PC-3 (cell line): ENCODE data around the gene SPATA33. TPM values are rescaled to one million over a fixed set of nuclear protein-coding genes. Genes with fewer than 3 reads are reported as not detected.
"Not testable (repeated sequence)": the region's sequence is repeated elsewhere in the genome, so short reads cannot be mapped to it uniquely, and the experiment has no call there.

ENCODE experiments used
- ATAC-seq: fragments of 200-7000 bp; cut with Tn5 transposase; 2 replicates; pipeline ENCODE4 v1.9.1; 2020; ENCODE audit warnings: mild to moderate bottlenecking, moderate library complexity
- BruUV-seq: library from RNA; stranded (reverse); fragments of 400-500 nt; replicated peaks from 2 replicates; lab custom pipeline; 2021; lab: Mats Ljungman, UMichigan
- CTCF ChIA-PET: fragments of 300-600 bp; sonication (Branson Sonifier 250); formaldehyde crosslinking; loops from one replicate; lab custom pipeline; 2022; ENCODE audit warnings: antibody characterized with exemption; lab: Charles Lee
- POLR2A ChIA-PET: fragments of 300-600 bp; sonication (Branson Sonifier 250); formaldehyde crosslinking; loops from one replicate; lab custom pipeline; 2022; ENCODE audit warnings: antibody characterized with exemption; ENCODE audit not compliant: unreplicated experiment; lab: Charles Lee
- DNase-seq: peaks from one replicate; pipeline ENCODE4 v3.0.0-alpha.2; 2015
- H2AFZ ChIP-seq: fragments of 300-600 bp; sonication (generic); 2 replicates; pipeline ENCODE4 v1.6.0; 2016; ENCODE audit warnings: antibody characterized with exemption, low read length
- H3F3A ChIP-seq: fragments of 300-600 bp; sonication (generic); one replicate; pipeline ENCODE4 v1.6.0; 2017; ENCODE audit warnings: antibody characterized with exemption, low read length, control low read depth, mild to moderate bottlenecking; ENCODE audit not compliant: unreplicated experiment
- H3K27ac ChIP-seq: fragments of 300-600 bp; sonication (generic); 2 replicates; pipeline ENCODE4 v1.5.1; 2016; ENCODE audit warnings: mild to moderate bottlenecking, low read length
- H3K27me3 ChIP-seq: fragments of 300-600 bp; sonication (generic); 2 replicates; pipeline ENCODE4 v1.6.1; 2016; ENCODE audit warnings: low read length, mixed read lengths
- H3K36me3 ChIP-seq: fragments of 300-600 bp; sonication (generic); 2 replicates; pipeline ENCODE4 v1.6.1; 2016; ENCODE audit warnings: low read depth, mixed run types, low read length, mixed read lengths
- H3K4me1 ChIP-seq: fragments of 300-600 bp; sonication (generic); 2 replicates; pipeline ENCODE4 v1.5.1; 2016; ENCODE audit warnings: low read length; ENCODE audit not compliant: insufficient read depth
- H3K4me2 ChIP-seq: fragments of 300-600 bp; sonication (generic); 2 replicates; pipeline ENCODE4 v1.6.0; 2016; ENCODE audit warnings: low read length
- H3K4me3 ChIP-seq: fragments of 300-600 bp; sonication (generic); 2 replicates; pipeline ENCODE4 v1.5.1; 2016; ENCODE audit warnings: mild to moderate bottlenecking, low read length, mixed read lengths
- H3K79me2 ChIP-seq: fragments of 300-600 bp; sonication (generic); 2 replicates; pipeline ENCODE4 v1.6.1; 2017; ENCODE audit warnings: low read length, mixed read lengths
- H3K9ac ChIP-seq: fragments of 300-600 bp; sonication (generic); 2 replicates; pipeline ENCODE4 v1.6.0; 2016; ENCODE audit warnings: mild to moderate bottlenecking, low read length
- H3K9me2 ChIP-seq: fragments of 300-600 bp; sonication (generic); replicated peaks from 2 replicates; pipeline ENCODE4 v1.6.1; 2016; ENCODE audit warnings: mixed run types, low read length, mixed read lengths
- H3K9me3 ChIP-seq: fragments of 300-600 bp; sonication (generic); 2 replicates; pipeline ENCODE4 v1.6.1; 2016; ENCODE audit warnings: low read length, mixed read lengths
- H4K20me1 ChIP-seq: fragments of 300-600 bp; sonication (generic); 2 replicates; pipeline ENCODE4 v1.6.1; 2016; ENCODE audit warnings: low read length, mixed read lengths
- EZH2 ChIP-seq: fragments of 300-600 bp; sonication (generic); IDR thresholded peaks from one replicate; pipeline ENCODE4 v1.6.1; 2017; ENCODE audit warnings: antibody characterized with exemption, mild to moderate bottlenecking, low read length; ENCODE audit not compliant: unreplicated experiment
- EZH2phosphoT487 ChIP-seq: fragments of 300-600 bp; sonication (generic); IDR thresholded peaks from 2 replicates; pipeline ENCODE4 v1.6.1; 2018; ENCODE audit warnings: mild to moderate bottlenecking, antibody characterized with exemption, low read length, borderline replicate concordance
- intact Hi-C: fragments of 100-400 bp; cut with micrococcal nuclease; formaldehyde crosslinking; loops from 2 replicates; pipeline ENCODE4 v1.9.0; 2023
- total RNA-seq: library from RNA; depleted of rRNA; stranded (reverse); fragments of >200 nt; gene quantifications from 2 replicates; pipeline ENCODE4 v1.2.3, GENCODE V29; 2014
- TF ChIP-seq, protein P1 (sequence below): fragments of 300-600 bp; sonication (generic); conservative IDR thresholded peaks from 2 replicates; pipeline ENCODE4 v1.5.1; 2017; ENCODE audit warnings: antibody characterized with exemption, low read depth, mild to moderate bottlenecking, low read length

SPATA33 gene
- total RNA-seq, 1 experiment from 2014 or later: 7.9 TPM

DNA sequence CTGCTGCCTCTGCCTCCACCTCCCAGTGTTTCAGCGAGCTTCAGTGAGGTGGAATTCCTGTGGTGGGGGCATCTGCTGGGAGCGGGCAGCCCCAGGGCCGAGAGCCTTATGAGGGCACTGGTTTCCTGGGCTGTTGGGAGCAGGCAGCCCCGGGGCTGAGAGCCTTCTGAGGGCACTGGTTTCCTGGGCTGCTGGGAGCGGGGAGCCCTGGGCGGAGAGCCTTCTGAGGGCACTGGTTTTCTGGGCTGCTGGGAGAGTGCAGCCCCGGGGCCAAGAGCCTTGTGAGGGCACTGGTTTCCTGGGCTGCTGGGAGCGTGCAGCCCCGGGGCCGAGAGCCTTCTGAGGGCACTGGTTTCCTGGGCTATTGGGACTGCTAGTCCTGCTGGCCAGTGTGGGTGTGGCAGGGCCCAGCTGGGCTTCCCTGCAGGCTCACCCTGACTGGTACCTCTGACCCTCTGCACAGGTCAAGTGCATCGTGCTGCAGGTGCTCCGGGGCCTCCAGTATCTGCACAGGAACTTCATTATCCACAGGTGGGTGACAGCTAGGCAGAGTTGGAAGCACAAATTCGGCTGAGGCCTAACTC lies 34.4 kb downstream of the SPATA33 start:
- no peak overlapping the region for H3K9ac ChIP-seq
- ATAC-seq (no peak), DNase-seq (no peak)
- H3K4me3 ChIP-seq: no peak overlapping the region
- H3K36me3 ChIP-seq: peaks cover 4% of the 10 kb centered on the region; the same call in 1 of the 2 replicates
- TF ChIP-seq, protein P1, sequence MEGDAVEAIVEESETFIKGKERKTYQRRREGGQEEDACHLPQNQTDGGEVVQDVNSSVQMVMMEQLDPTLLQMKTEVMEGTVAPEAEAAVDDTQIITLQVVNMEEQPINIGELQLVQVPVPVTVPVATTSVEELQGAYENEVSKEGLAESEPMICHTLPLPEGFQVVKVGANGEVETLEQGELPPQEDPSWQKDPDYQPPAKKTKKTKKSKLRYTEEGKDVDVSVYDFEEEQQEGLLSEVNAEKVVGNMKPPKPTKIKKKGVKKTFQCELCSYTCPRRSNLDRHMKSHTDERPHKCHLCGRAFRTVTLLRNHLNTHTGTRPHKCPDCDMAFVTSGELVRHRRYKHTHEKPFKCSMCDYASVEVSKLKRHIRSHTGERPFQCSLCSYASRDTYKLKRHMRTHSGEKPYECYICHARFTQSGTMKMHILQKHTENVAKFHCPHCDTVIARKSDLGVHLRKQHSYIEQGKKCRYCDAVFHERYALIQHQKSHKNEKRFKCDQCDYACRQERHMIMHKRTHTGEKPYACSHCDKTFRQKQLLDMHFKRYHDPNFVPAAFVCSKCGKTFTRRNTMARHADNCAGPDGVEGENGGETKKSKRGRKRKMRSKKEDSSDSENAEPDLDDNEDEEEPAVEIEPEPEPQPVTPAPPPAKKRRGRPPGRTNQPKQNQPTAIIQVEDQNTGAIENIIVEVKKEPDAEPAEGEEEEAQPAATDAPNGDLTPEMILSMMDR: no peak
- TF ChIP-seq EZH2 (no peak), EZH2phosphoT487 (no peak)
- intact Hi-C loops: no loop called here
- H3K4me2 ChIP-seq: no peak overlapping the region
- H3K9me2 ChIP-seq: no peaks in the 10 kb centered on the region
- peaks cover 6% of the 10 kb centered on the region; the same call in 1 of the 2 replicates for H3K4me1 ChIP-seq
- ChIA-PET CTCF (no interaction called here), POLR2A (no interaction called here)
- H3K27me3 ChIP-seq: no peaks in the 10 kb centered on the region
- BruUV-seq: no TSS peak
- H4K20me1 ChIP-seq: no peaks in the 10 kb centered on the region
- no peaks in the 10 kb centered on the region for H3K9me3 ChIP-seq
- no peak overlapping the region for H3K27ac ChIP-seq
- no peak overlapping the region for H2AFZ ChIP-seq
- peaks cover 25% of the 10 kb centered on the region for H3K79me2 ChIP-seq
- H3F3A ChIP-seq: no peaks in the 10 kb centered on the region

DNA sequence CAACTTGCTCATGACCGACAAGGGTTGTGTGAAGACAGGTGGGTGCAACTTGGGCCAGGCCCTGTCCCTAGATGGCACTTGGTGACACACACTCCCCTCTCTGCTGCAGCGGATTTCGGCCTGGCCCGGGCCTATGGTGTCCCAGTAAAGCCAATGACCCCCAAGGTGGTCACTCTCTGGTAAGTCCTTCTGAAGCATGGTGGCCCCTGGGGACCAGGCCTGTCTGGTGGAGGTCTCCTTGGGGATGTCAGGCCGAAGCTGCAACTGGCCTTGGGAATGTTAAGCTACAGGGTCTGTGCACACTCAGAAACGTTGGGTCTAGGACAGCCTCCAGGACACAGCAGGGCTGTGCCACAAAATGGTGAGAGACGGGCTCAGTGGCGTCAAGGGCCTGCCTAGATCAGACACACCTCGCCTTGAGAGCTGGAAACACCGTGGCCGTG lies 35.7 kb downstream of the SPATA33 start:
- Histone ChIP-seq H3K9me3 (no peaks in the 10 kb centered on the region), H3K79me2 (peaks cover 13% of the 10 kb centered on the region), H3F3A (no peaks in the 10 kb centered on the region), H3K4me1 (no peaks in the 10 kb centered on the region), H3K36me3 (peaks cover 2% of the 10 kb centered on the region; the same call in 1 of the 2 replicates), H3K9me2 (no peaks in the 10 kb centered on the region), H2AFZ (no peak overlapping the region), H3K27ac (no peak overlapping the region), H3K4me3 (no peak overlapping the region), H3K27me3 (no peaks in the 10 kb centered on the region), H3K9ac (no peak overlapping the region), H4K20me1 (no peaks in the 10 kb centered on the region), H3K4me2 (no peak overlapping the region)
- BruUV-seq: no TSS peak
- intact Hi-C loops: no loop called here
- DNase-seq (no peak), ATAC-seq (no peak)
- POLR2A ChIA-PET: no interaction called here
- CTCF ChIA-PET: no interaction called here
- no peak for TF ChIP-seq EZH2

DNA sequence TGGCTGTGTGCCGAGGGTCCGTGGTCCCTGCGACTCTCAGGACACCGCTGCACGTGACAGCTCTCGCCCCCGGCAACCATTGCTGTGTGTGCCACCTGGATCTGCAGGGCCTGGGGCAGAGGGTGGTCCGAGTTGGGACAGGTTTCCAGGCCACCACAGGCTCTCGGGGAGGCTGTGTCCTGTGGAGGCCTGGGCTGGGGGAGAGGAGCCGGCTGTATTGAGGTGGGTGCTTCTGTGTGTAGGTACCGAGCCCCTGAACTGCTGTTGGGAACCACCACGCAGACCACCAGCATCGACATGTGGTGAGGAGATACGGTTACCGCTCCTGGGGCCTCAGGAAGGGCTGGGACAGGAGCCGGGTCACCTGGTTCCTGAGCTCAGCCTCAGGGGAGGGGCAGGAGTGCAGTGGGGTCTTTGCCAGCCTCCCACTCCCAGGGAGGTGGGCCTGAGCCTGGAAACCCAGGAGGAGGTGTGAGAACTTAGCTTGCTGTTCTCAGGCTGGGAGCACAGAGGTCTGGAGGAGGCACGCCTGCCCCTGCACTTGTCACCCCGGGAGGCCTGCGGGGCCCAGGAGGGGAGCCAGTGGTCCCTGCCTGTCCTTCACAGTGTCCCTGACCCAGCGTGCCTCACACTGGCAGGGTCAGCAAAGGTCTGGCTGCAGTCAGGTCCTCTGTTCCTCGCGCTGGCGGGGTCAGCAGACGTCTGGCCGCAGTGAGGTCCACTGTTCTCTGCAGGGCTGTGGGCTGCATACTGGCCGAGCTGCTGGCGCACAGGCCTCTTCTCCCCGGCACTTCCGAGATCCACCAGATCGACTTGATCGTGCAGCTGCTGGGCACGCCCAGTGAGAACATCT lies 36.5 kb downstream of the SPATA33 start:
- DNase-seq (no peak), ATAC-seq (no peak)
- ChIA-PET CTCF (no interaction called here), POLR2A (no interaction called here)
- Histone ChIP-seq H3K36me3 (no peaks in the 10 kb centered on the region; the same call in 1 of the 2 replicates), H3K27ac (no peak overlapping the region), H4K20me1 (no peaks in the 10 kb centered on the region), H3K9ac (no peak overlapping the region), H2AFZ (no peak overlapping the region), H3K27me3 (no peaks in the 10 kb centered on the region), H3F3A (no peaks in the 10 kb centered on the region), H3K4me1 (no peaks in the 10 kb centered on the region), H3K9me2 (no peaks in the 10 kb centered on the region), H3K9me3 (no peaks in the 10 kb centered on the region), H3K79me2 (peaks cover 6% of the 10 kb centered on the region; the same call in 1 of the 2 replicates), H3K4me2 (no peak overlapping the region), H3K4me3 (no peak overlapping the region)
- BruUV-seq: no TSS peak
- TF ChIP-seq, protein P1: no peak
- TF ChIP-seq EZH2: no peak
- no peak for TF ChIP-seq EZH2phosphoT487
- intact Hi-C loops: no loop called here

DNA sequence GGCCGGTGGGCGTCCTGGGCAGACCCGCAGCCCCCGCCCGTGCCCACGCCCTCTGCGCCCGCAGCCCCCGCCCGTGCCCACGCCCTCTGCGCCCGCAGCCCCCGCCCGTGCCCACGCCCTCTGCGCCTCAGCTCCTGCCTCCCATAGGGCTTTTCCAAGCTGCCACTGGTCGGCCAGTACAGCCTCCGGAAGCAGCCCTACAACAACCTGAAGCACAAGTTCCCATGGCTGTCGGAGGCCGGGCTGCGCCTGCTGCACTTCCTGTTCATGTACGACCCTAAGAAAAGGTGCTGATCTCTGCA lies 37.1 kb downstream of the SPATA33 start:
- H3K9me3 ChIP-seq, H3K4me3 ChIP-seq, H3K4me2 ChIP-seq, H4K20me1 ChIP-seq, POLR2A ChIA-PET, H3K36me3 ChIP-seq, H2AFZ ChIP-seq, H3K27ac ChIP-seq, H3K27me3 ChIP-seq, H3K79me2 ChIP-seq, DNase-seq, H3K9me2 ChIP-seq, ATAC-seq, H3K9ac ChIP-seq, intact Hi-C loops, CTCF ChIA-PET, H3K4me1 ChIP-seq, BruUV-seq, H3F3A ChIP-seq: not testable (repeated sequence)
